Measurements from ENCODE around the gene CHIT1. TPM values are rescaled to one million over a fixed set of nuclear protein-coding genes. Genes with fewer than 3 reads are reported as not detected.

The CHIT1 gene
- polyA plus RNA-seq, 1 donor from 2014 or later = not detected

DNA sequence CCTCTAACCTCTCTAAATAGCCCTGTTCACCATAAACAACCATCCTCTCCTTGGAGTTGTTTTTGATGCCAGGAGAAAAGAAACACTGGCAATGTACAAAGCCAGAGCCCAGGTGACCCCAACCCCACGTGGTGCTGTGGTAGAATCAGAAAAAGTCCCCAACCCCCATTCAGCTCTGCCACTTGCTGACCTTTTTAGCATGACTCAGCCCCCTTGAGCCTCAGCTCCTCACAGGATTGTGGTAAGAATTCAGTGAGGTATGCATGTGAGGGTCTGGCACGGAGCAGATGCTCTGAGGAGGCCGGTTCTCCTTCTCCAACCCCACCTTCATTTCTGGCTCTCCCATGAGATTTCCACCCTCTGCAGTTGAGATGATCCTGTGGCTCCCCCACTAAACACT lies 31.8 kb downstream of the CHIT1 start:
- H3K27me3 ChIP-seq (ENCODE audit: insufficient read depth, low read depth, low read length) = no peaks in the 10 kb centered on the region
- H3K27ac ChIP-seq (ENCODE audit: low read length) = no peak overlapping the region
- no peak overlapping the region for H3K4me3 ChIP-seq (ENCODE audit: low read length)
- H3K9me3 ChIP-seq (ENCODE audit: low read length) = no peaks in the 10 kb centered on the region
- no peaks in the 10 kb centered on the region for H3K36me3 ChIP-seq (ENCODE audit: insufficient read depth, low read length)
- H3K9me2 ChIP-seq (ENCODE audit: insufficient read depth, low read length) = no peaks in the 10 kb centered on the region
- no peak overlapping the region for H2AFZ ChIP-seq (ENCODE audit: low read depth, low read length)
- no peaks in the 10 kb centered on the region for H4K20me1 ChIP-seq (ENCODE audit: insufficient read depth)
- H3K79me2 ChIP-seq (replicated peaks; ENCODE audit: insufficient read depth, low read length) = no peaks in the 10 kb centered on the region
- no peak overlapping the region for H3K4me2 ChIP-seq (ENCODE audit: low read length)
- H3F3A ChIP-seq (ENCODE audit: insufficient read depth, low read length, poor library complexity, severe bottlenecking) = no peaks in the 10 kb centered on the region
- no peak overlapping the region for H3K9ac ChIP-seq (ENCODE audit: low read length)
- TF ChIP-seq SMC3 (conservative IDR thresholded peaks at IDR 0.05; ENCODE audit: poor library complexity) = no peak
- no peak for TF ChIP-seq EZH2 (IDR thresholded peaks at IDR 0.05; ENCODE audit: borderline replicate concordance, insufficient read depth, low read length, poor library complexity, severe bottlenecking)
- no peak for TF ChIP-seq POLR2AphosphoS5 (IDR thresholded peaks at IDR 0.05)
- TF ChIP-seq, protein P1, sequence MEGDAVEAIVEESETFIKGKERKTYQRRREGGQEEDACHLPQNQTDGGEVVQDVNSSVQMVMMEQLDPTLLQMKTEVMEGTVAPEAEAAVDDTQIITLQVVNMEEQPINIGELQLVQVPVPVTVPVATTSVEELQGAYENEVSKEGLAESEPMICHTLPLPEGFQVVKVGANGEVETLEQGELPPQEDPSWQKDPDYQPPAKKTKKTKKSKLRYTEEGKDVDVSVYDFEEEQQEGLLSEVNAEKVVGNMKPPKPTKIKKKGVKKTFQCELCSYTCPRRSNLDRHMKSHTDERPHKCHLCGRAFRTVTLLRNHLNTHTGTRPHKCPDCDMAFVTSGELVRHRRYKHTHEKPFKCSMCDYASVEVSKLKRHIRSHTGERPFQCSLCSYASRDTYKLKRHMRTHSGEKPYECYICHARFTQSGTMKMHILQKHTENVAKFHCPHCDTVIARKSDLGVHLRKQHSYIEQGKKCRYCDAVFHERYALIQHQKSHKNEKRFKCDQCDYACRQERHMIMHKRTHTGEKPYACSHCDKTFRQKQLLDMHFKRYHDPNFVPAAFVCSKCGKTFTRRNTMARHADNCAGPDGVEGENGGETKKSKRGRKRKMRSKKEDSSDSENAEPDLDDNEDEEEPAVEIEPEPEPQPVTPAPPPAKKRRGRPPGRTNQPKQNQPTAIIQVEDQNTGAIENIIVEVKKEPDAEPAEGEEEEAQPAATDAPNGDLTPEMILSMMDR (IDR thresholded peaks at IDR 0.05; ENCODE audit: poor library complexity, severe bottlenecking) = no peak
- TF ChIP-seq MXI1 (conservative IDR thresholded peaks at IDR 0.05; ENCODE audit: poor library complexity, severe bottlenecking) = no peak
- TF ChIP-seq RAD21 (conservative IDR thresholded peaks at IDR 0.05) = no peak
- TF ChIP-seq, protein P2, sequence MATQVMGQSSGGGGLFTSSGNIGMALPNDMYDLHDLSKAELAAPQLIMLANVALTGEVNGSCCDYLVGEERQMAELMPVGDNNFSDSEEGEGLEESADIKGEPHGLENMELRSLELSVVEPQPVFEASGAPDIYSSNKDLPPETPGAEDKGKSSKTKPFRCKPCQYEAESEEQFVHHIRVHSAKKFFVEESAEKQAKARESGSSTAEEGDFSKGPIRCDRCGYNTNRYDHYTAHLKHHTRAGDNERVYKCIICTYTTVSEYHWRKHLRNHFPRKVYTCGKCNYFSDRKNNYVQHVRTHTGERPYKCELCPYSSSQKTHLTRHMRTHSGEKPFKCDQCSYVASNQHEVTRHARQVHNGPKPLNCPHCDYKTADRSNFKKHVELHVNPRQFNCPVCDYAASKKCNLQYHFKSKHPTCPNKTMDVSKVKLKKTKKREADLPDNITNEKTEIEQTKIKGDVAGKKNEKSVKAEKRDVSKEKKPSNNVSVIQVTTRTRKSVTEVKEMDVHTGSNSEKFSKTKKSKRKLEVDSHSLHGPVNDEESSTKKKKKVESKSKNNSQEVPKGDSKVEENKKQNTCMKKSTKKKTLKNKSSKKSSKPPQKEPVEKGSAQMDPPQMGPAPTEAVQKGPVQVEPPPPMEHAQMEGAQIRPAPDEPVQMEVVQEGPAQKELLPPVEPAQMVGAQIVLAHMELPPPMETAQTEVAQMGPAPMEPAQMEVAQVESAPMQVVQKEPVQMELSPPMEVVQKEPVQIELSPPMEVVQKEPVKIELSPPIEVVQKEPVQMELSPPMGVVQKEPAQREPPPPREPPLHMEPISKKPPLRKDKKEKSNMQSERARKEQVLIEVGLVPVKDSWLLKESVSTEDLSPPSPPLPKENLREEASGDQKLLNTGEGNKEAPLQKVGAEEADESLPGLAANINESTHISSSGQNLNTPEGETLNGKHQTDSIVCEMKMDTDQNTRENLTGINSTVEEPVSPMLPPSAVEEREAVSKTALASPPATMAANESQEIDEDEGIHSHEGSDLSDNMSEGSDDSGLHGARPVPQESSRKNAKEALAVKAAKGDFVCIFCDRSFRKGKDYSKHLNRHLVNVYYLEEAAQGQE (IDR thresholded peaks at IDR 0.05; ENCODE audit: borderline replicate concordance) = no peak
- TF ChIP-seq TAF1 (IDR thresholded peaks at IDR 0.05; ENCODE audit: low read depth) = no peak
- no peak for TF ChIP-seq EP300 (conservative IDR thresholded peaks at IDR 0.05; ENCODE audit: poor library complexity, severe bottlenecking)

GRCh38 chr1:203196371-203196770 lies 33.1 kb downstream of the CHIT1 start:
- H3K9ac ChIP-seq (ENCODE audit: low read length) = no peak overlapping the region
- H3K27ac ChIP-seq (ENCODE audit: low read length) = no peak overlapping the region
- no peaks in the 10 kb centered on the region for H4K20me1 ChIP-seq (ENCODE audit: insufficient read depth)
- no peaks in the 10 kb centered on the region for H3K36me3 ChIP-seq (ENCODE audit: insufficient read depth, low read length)
- no peaks in the 10 kb centered on the region for H3F3A ChIP-seq (ENCODE audit: insufficient read depth, low read length, poor library complexity, severe bottlenecking)
- H3K9me3 ChIP-seq (ENCODE audit: low read length) = no peaks in the 10 kb centered on the region
- H3K9me2 ChIP-seq (ENCODE audit: insufficient read depth, low read length) = no peaks in the 10 kb centered on the region
- TF ChIP-seq TAF1 (IDR thresholded peaks at IDR 0.05; ENCODE audit: low read depth) (no peak), POLR2AphosphoS5 (IDR thresholded peaks at IDR 0.05) (no peak), SMC3 (conservative IDR thresholded peaks at IDR 0.05; ENCODE audit: poor library complexity) (no peak), MXI1 (conservative IDR thresholded peaks at IDR 0.05; ENCODE audit: poor library complexity, severe bottlenecking) (no peak), EP300 (conservative IDR thresholded peaks at IDR 0.05; ENCODE audit: poor library complexity, severe bottlenecking) (no peak), RAD21 (conservative IDR thresholded peaks at IDR 0.05) (no peak), EZH2 (IDR thresholded peaks at IDR 0.05; ENCODE audit: borderline replicate concordance, insufficient read depth, low read length, poor library complexity, severe bottlenecking) (no peak)
- TF ChIP-seq, protein P2 (IDR thresholded peaks at IDR 0.05; ENCODE audit: borderline replicate concordance) = no peak
- TF ChIP-seq, protein P1 (IDR thresholded peaks at IDR 0.05; ENCODE audit: poor library complexity, severe bottlenecking) = no peak
- H3K79me2 ChIP-seq (replicated peaks; ENCODE audit: insufficient read depth, low read length) = no peaks in the 10 kb centered on the region
- no peak overlapping the region for H2AFZ ChIP-seq (ENCODE audit: low read depth, low read length)
- no peaks in the 10 kb centered on the region for H3K27me3 ChIP-seq (ENCODE audit: insufficient read depth, low read depth, low read length)
- H3K4me2 ChIP-seq (ENCODE audit: low read length) = no peak overlapping the region
- H3K4me3 ChIP-seq (ENCODE audit: low read length) = no peak overlapping the region
